Liver (tissue), 9 donors: ENCODE results near the gene F7. TPM values are rescaled to one million over a fixed set of nuclear protein-coding genes. Genes with fewer than 3 reads are reported as not detected.

Experiments used
- DNase-seq: peaks from one replicate; pipeline ENCODE4 v3.0.0-alpha.2; 2017; ENCODE audit warnings: low spot score
- H3K27ac ChIP-seq, 2 donors: one replicate each; pipeline ENCODE4 v1.7.0; 2013; ENCODE audit warnings: inconsistent platforms in 2 of 2, low read length in 2 of 2, control low read depth in 1 of 2, low read depth in 1 of 2, mild to moderate bottlenecking in 1 of 2
- H3K27me3 ChIP-seq, 4 donors: one replicate each; pipeline versions ENCODE4 v1.6.1 to v1.7.0; 2013; ENCODE audit warnings: low read length in 3 of 4, inconsistent platforms in 1 of 4, mild to moderate bottlenecking in 1 of 4, moderate library complexity in 1 of 4; ENCODE audit not compliant: control insufficient read depth in 4 of 4, insufficient read depth in 4 of 4
- H3K36me3 ChIP-seq, 4 donors: one replicate each; pipeline versions ENCODE4 v1.6.1 to v1.7.0; 2013; ENCODE audit warnings: low read length in 3 of 4, mild to moderate bottlenecking in 3 of 4, low read depth in 1 of 4, moderate library complexity in 1 of 4; ENCODE audit not compliant: control insufficient read depth in 4 of 4, insufficient read depth in 3 of 4
- H3K4me1 ChIP-seq, 4 donors: one replicate each; pipeline versions ENCODE4 v1.6.1 to v1.7.0; 2013; ENCODE audit warnings: low read length in 3 of 4, mild to moderate bottlenecking in 3 of 4, moderate library complexity in 1 of 4; ENCODE audit not compliant: control insufficient read depth in 4 of 4, insufficient read depth in 4 of 4
- H3K4me3 ChIP-seq, 3 donors: one replicate each; pipeline versions ENCODE4 v1.6.1 to v1.7.0; 2013; ENCODE audit warnings: low read length in 3 of 3, control low read depth in 1 of 3, low read depth in 1 of 3, mild to moderate bottlenecking in 1 of 3
- H3K9ac ChIP-seq, 2 donors: one replicate each; pipeline ENCODE4 v1.7.0; 2013; ENCODE audit warnings: low read length in 2 of 2, mild to moderate bottlenecking in 2 of 2, moderate library complexity in 2 of 2, control low read depth in 1 of 2, low read depth in 1 of 2
- H3K9me3 ChIP-seq, 4 donors: one replicate each; pipeline versions ENCODE4 v1.6.1 to v1.7.0; 2013; ENCODE audit warnings: low read length in 3 of 4; ENCODE audit not compliant: control insufficient read depth in 4 of 4
- CTCF ChIP-seq: fragments of 150-350 bp; IDR thresholded peaks from 2 replicates; pipeline ENCODE4 v1.5.1; 2017; ENCODE audit warnings: improper control_type of control experiment, low read depth, low read length; ENCODE audit not compliant: missing input control
- EGR1 ChIP-seq, 2 donors: IDR thresholded peaks; 2 replicates each; pipeline ENCODE4 v1.6.1; 2016 to 2018; ENCODE audit warnings: antibody characterized with exemption in 2 of 2, low read depth in 2 of 2
- FOXA1 ChIP-seq: IDR thresholded peaks from 2 replicates; pipeline ENCODE4 v1.6.1; 2016; ENCODE audit warnings: antibody characterized with exemption
- FOXA2 ChIP-seq: IDR thresholded peaks from 2 replicates; pipeline ENCODE4 v1.6.1; 2016; ENCODE audit warnings: antibody characterized with exemption
- GABPA ChIP-seq, 2 donors: IDR thresholded peaks in 1 of 2; conservative IDR thresholded peaks in 1 of 2; 2 replicates each; pipeline ENCODE4 v1.6.1; 2016; ENCODE audit warnings: antibody characterized with exemption in 2 of 2, mild to moderate bottlenecking in 1 of 2, moderate library complexity in 1 of 2
- HNF4A ChIP-seq, 2 donors: conservative IDR thresholded peaks; 2 replicates each; pipeline ENCODE4 v1.6.1; 2016; ENCODE audit warnings: antibody characterized with exemption in 2 of 2, mild to moderate bottlenecking in 2 of 2
- HNF4G ChIP-seq: IDR thresholded peaks from 2 replicates; pipeline ENCODE4 v1.6.1; 2016; ENCODE audit warnings: antibody characterized with exemption
- JUND ChIP-seq, 2 donors: IDR thresholded peaks; 2 replicates each; pipeline ENCODE4 v1.6.1; 2016; ENCODE audit warnings: antibody characterized with exemption in 2 of 2
- NR2F2 ChIP-seq: IDR thresholded peaks from 2 replicates; pipeline ENCODE4 v1.6.1; 2016; ENCODE audit warnings: antibody characterized with exemption
- RAD21 ChIP-seq, 2 donors: IDR thresholded peaks; 2 replicates each; pipeline ENCODE4 v1.6.1; 2016; ENCODE audit warnings: antibody characterized with exemption in 2 of 2, mild to moderate bottlenecking in 2 of 2
- REST ChIP-seq: IDR thresholded peaks from 2 replicates; pipeline ENCODE4 v1.6.1; 2016; ENCODE audit warnings: antibody characterized with exemption, mild to moderate bottlenecking
- RXRA ChIP-seq, 2 donors: IDR thresholded peaks; 2 replicates each; pipeline ENCODE4 v1.6.1; 2017 to 2018; ENCODE audit warnings: antibody characterized with exemption in 2 of 2, mild to moderate bottlenecking in 1 of 2
- SP1 ChIP-seq: IDR thresholded peaks from 2 replicates; pipeline ENCODE4 v1.6.1; 2018; ENCODE audit warnings: antibody characterized with exemption, mild to moderate bottlenecking
- TAF1 ChIP-seq: conservative IDR thresholded peaks from 2 replicates; pipeline ENCODE4 v1.6.1; 2016; ENCODE audit warnings: antibody characterized with exemption, mild to moderate bottlenecking
- YY1 ChIP-seq: IDR thresholded peaks from 2 replicates; pipeline ENCODE4 v1.6.1; 2016; ENCODE audit warnings: antibody characterized with exemption, mild to moderate bottlenecking
- WGBS: extraction: QIAGEN DNeasy Blood & Tissue Kit; methylation state at CpG from one replicate; pipeline ENCODE4 v1.1.7; 2013; 5-methylcytosine and 5-hydroxymethylcytosine counted together
- polyA plus RNA-seq, 2 donors: library from polyadenylated mRNA; stranded (reverse) in 1 of 2; unstranded in 1 of 2; fragments of 200-250 nt in 1 of 2; fragments of >200 nt in 1 of 2; fragmentation: Nextera tagmentation in 1 of 2; extraction: Ambion mirVana in 1 of 2; gene quantifications; one replicate each; pipeline versions ENCODE4 v1.2.1 to v1.2.3, GENCODE V29; 2013 to 2015
- total RNA-seq, 2 donors: library from RNA; depleted of rRNA; stranded (reverse); fragments of >200 nt; gene quantifications; one replicate each; pipeline ENCODE4 v1.2.3, GENCODE V29; 2014
- TF ChIP-seq, protein P1 (sequence below): IDR thresholded peaks from 2 replicates; pipeline ENCODE4 v1.6.1; 2016; ENCODE audit warnings: antibody characterized with exemption
- TF ChIP-seq, protein P2 (sequence below): IDR thresholded peaks from 2 replicates; pipeline ENCODE4 v1.6.1; 2016; ENCODE audit warnings: antibody characterized with exemption
- TF ChIP-seq, protein P3 (sequence below): IDR thresholded peaks from 2 replicates; pipeline ENCODE4 v1.6.1; 2016; ENCODE audit warnings: antibody characterized with exemption
- donor health status: healthy.
- donor health status: healthy.
- donor health status: healthy.
- donor health status: healthy.
- donor health status: healthy.

Gene F7
- total and polyA plus RNA-seq, 4 donors, result 46.6 to 92.6 (median 66.2) TPM

DNA sequence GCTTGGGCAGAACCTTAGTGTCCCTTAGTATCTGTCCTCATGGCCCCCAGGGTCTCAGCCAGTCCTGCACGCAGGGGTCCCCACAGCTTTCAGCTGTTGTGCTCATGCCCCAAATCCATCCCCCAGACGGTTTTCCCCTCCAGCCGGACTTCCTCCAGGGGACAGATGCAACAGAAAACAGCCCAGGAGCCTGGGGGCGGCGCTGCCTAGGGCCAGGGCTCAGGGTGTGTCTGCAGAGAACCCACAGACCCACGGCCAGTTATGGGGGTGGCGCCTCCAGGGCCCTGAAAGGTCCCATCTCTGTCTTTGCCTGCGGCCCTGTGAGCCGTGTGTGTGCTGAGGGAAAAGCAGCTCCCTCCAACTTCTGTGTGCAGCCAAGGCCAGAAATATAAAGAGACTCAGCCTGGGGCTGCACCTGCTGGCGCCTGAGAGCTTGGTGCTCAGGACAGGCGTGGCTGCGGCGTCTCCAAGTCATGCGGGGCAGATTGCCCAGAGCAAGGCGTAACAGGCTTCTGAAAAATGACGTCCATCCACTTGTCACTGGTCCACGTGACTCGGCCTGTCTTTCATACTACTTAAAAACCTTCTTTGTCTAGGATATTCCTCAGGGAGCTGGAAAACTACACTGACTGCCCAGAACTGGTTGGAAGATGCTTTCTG is 22.1 kb upstream of the F7 start:
- H3K36me3 ChIP-seq, result peaks cover 0 to 26% (median 5%) of the 10 kb centered on the region in 4 donors

More for the DNA sequence above, 22.1 kb upstream of the F7 start:
- no peak for DNase-seq
- Histone ChIP-seq H3K4me1 (no peaks in the 10 kb centered on the region), H3K27me3 (no peaks in the 10 kb centered on the region), H3K27ac (no peak overlapping the region), H3K9ac (no peak overlapping the region), H3K4me3 (no peak overlapping the region), H3K9me3 (no peaks in the 10 kb centered on the region)
- 84% methylated on average over 18 of the region's 18 CpGs for WGBS
- TF ChIP-seq TAF1 (no peak), NR2F2 (no peak), RXRA (IDR thresholded peaks at IDR 0.05) (no peak), REST (no peak), FOXA1 (no peak), JUND (IDR thresholded peaks at IDR 0.05) (no peak), RAD21 (IDR thresholded peaks at IDR 0.05) (no peak), YY1 (no peak), CTCF (no peak), GABPA (IDR thresholded peaks at IDR 0.05 in 1 of 2, conservative IDR thresholded peaks at IDR 0.05 in 1 of 2) (no peak), FOXA2 (no peak), HNF4A (conservative IDR thresholded peaks at IDR 0.05) (no peak), EGR1 (IDR thresholded peaks at IDR 0.05; ENCODE audit: low read depth in 2 of 2) (no peak), HNF4G (no peak), SP1 (no peak)
- TF ChIP-seq, protein P1, sequence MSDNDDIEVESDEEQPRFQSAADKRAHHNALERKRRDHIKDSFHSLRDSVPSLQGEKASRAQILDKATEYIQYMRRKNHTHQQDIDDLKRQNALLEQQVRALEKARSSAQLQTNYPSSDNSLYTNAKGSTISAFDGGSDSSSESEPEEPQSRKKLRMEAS, result no peak
- TF ChIP-seq, protein P2, sequence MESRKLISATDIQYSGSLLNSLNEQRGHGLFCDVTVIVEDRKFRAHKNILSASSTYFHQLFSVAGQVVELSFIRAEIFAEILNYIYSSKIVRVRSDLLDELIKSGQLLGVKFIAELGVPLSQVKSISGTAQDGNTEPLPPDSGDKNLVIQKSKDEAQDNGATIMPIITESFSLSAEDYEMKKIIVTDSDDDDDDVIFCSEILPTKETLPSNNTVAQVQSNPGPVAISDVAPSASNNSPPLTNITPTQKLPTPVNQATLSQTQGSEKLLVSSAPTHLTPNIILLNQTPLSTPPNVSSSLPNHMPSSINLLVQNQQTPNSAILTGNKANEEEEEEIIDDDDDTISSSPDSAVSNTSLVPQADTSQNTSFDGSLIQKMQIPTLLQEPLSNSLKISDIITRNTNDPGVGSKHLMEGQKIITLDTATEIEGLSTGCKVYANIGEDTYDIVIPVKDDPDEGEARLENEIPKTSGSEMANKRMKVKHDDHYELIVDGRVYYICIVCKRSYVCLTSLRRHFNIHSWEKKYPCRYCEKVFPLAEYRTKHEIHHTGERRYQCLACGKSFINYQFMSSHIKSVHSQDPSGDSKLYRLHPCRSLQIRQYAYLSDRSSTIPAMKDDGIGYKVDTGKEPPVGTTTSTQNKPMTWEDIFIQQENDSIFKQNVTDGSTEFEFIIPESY, result no peak
- TF ChIP-seq, protein P3, sequence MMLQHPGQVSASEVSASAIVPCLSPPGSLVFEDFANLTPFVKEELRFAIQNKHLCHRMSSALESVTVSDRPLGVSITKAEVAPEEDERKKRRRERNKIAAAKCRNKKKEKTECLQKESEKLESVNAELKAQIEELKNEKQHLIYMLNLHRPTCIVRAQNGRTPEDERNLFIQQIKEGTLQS, result no peak
